ENCODE measurements around the gene FAM25G. TPM values are rescaled to one million over a fixed set of nuclear protein-coding genes. Genes with fewer than 3 reads are reported as not detected.
A peak's percentile ranks its signal among the peaks of the same experiment; 100 is the strongest.
"Not testable (repeated sequence)": the region's sequence is repeated elsewhere in the genome, so short reads cannot be mapped to it uniquely, and the experiment has no call there.

The FAM25G gene
- total RNA-seq, 1 experiment from 2014 or later: not detected

DNA sequence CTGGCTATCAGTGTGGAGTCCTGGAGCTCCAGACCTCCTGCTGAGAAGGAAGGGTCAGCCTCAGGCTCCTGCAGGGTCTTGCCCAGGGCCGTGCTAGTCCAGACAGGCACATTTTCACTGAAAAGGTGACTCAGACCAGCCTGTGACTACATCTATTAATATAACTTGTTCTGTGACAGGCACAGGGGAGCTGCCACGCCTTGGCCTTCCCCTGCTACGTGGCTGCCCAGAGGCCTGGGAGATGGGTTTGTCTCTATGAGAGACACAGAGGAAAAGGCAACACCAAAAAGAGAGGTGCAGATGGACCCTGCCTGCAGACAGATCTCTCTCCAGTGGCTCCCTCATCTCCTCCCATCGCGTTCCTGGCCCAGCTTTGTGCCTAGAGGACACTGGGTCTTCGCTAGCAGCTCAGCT, 9.7 kb downstream of the FAM25G start:
- H3K27me3 Mint-ChIP-seq (ENCODE audit: insufficient read depth, unreplicated experiment); H3K4me1 Mint-ChIP-seq (ENCODE audit: insufficient read depth, unreplicated experiment); H3K36me3 Mint-ChIP-seq (ENCODE audit: insufficient read depth, unreplicated experiment); POLR2A ChIA-PET; CTCF ChIA-PET; H3K27ac Mint-ChIP-seq (ENCODE audit: low read depth, unreplicated experiment); H3K9me3 Mint-ChIP-seq (ENCODE audit: unreplicated experiment); intact Hi-C loops (cut with micrococcal nuclease): not testable (repeated sequence)
- peak; percentile 39 for DNase-seq (ENCODE audit: unreplicated experiment)
- H3K4me3 Mint-ChIP-seq (ENCODE audit: unreplicated experiment): peak overlapping the region; percentile 53
- TSS peak; percentile 81 for BruUV-seq (replicated peaks)

- H3K27ac Mint-ChIP-seq (ENCODE audit: low read depth, unreplicated experiment); POLR2A ChIA-PET; H3K36me3 Mint-ChIP-seq (ENCODE audit: insufficient read depth, unreplicated experiment); intact Hi-C loops (cut with micrococcal nuclease); H3K9me3 Mint-ChIP-seq (ENCODE audit: unreplicated experiment); H3K4me1 Mint-ChIP-seq (ENCODE audit: insufficient read depth, unreplicated experiment); CTCF ChIA-PET; H3K4me3 Mint-ChIP-seq (ENCODE audit: unreplicated experiment); H3K27me3 Mint-ChIP-seq (ENCODE audit: insufficient read depth, unreplicated experiment); BruUV-seq (replicated peaks): not testable (repeated sequence)
- DNase-seq (ENCODE audit: unreplicated experiment): peak; percentile 70
Measured at GRCh38 chr10:47481182-47481766, 10.2 kb downstream of the FAM25G start.

GRCh38 chr10:47480133-47480532, 11.4 kb downstream of the FAM25G start:
- H3K36me3 Mint-ChIP-seq (ENCODE audit: insufficient read depth, unreplicated experiment); intact Hi-C loops (cut with micrococcal nuclease); CTCF ChIA-PET; H3K27me3 Mint-ChIP-seq (ENCODE audit: insufficient read depth, unreplicated experiment); H3K9me3 Mint-ChIP-seq (ENCODE audit: unreplicated experiment); BruUV-seq (replicated peaks); DNase-seq (ENCODE audit: unreplicated experiment); POLR2A ChIA-PET; H3K4me3 Mint-ChIP-seq (ENCODE audit: unreplicated experiment); H3K4me1 Mint-ChIP-seq (ENCODE audit: insufficient read depth, unreplicated experiment); H3K27ac Mint-ChIP-seq (ENCODE audit: low read depth, unreplicated experiment): not testable (repeated sequence)

DNA sequence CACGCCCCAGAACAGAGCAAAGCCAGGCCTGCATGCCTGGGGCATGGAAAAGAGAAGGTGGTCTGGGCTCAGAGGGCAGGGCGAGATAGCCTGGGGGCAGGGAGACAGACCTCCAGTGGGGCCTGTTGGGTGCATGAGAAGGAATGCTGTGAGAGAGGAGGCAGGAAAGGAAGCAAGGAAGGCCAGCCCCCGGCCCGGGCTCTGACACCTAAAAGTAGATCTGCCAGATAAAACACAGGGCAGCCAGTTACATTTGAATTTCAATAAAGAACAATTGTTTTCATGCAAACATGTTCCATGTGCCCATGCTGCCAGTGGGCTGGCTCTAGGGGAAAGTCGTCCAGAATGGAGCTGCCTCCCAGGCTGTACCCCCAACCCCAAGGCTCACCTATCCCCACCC, 13.4 kb downstream of the FAM25G start:
- BruUV-seq (replicated peaks); H3K9me3 Mint-ChIP-seq (ENCODE audit: unreplicated experiment); POLR2A ChIA-PET; H3K4me3 Mint-ChIP-seq (ENCODE audit: unreplicated experiment); DNase-seq (ENCODE audit: unreplicated experiment); H3K27ac Mint-ChIP-seq (ENCODE audit: low read depth, unreplicated experiment); H3K27me3 Mint-ChIP-seq (ENCODE audit: insufficient read depth, unreplicated experiment); CTCF ChIA-PET; H3K4me1 Mint-ChIP-seq (ENCODE audit: insufficient read depth, unreplicated experiment); intact Hi-C loops (cut with micrococcal nuclease): not testable (repeated sequence)
- peaks cover 11% of the 10 kb centered on the region for H3K36me3 Mint-ChIP-seq (ENCODE audit: insufficient read depth, unreplicated experiment)

DNA sequence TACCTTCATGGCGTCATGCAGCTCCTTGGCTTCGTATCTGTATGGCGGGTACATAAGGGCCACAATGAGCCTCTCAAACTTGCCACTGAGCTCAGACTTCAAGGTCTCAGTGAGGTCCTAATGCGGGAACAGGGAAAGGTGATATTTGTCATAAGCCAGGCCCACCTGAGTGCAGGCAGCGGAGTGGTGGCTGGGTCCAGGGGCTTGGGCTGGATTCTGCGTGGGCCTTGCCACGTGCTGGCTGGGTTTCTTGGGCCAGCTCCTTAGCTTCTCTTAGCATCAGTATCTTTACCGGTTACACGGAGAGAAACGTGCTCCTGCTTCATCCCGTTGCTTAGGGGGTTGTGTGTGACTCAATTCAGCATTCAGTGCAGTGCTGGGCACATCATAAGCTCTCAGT, 14.4 kb downstream of the FAM25G start:
- POLR2A ChIA-PET; H3K4me1 Mint-ChIP-seq (ENCODE audit: insufficient read depth, unreplicated experiment); BruUV-seq (replicated peaks); H3K27ac Mint-ChIP-seq (ENCODE audit: low read depth, unreplicated experiment); CTCF ChIA-PET; DNase-seq (ENCODE audit: unreplicated experiment); intact Hi-C loops (cut with micrococcal nuclease); H3K9me3 Mint-ChIP-seq (ENCODE audit: unreplicated experiment); H3K4me3 Mint-ChIP-seq (ENCODE audit: unreplicated experiment); H3K27me3 Mint-ChIP-seq (ENCODE audit: insufficient read depth, unreplicated experiment): not testable (repeated sequence)
- H3K36me3 Mint-ChIP-seq (ENCODE audit: insufficient read depth, unreplicated experiment): peaks cover 11% of the 10 kb centered on the region

DNA sequence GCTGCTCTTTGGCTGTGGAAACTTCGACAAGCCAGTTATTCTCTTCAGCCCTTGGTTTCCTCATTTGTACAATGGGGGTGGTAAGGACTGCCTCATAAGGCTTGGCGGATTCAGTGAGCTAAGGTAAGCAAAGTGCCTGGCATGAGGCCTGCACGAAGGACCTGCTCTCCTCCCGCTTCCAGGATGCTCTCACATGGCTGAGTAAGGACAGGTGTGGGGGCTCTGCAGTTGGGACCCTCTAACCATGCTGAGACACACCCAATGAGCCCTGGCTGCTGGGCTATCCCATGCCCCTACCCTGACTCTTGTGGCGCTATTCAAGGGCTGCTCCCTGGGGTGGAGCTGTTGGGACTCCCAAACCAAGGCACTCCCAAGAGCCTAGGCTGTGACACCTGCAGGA, 16.4 kb downstream of the FAM25G start:
- H3K27me3 Mint-ChIP-seq (ENCODE audit: insufficient read depth, unreplicated experiment); BruUV-seq (replicated peaks); DNase-seq (ENCODE audit: unreplicated experiment); CTCF ChIA-PET; H3K4me3 Mint-ChIP-seq (ENCODE audit: unreplicated experiment); H3K9me3 Mint-ChIP-seq (ENCODE audit: unreplicated experiment); H3K27ac Mint-ChIP-seq (ENCODE audit: low read depth, unreplicated experiment); H3K4me1 Mint-ChIP-seq (ENCODE audit: insufficient read depth, unreplicated experiment); POLR2A ChIA-PET; intact Hi-C loops (cut with micrococcal nuclease): not testable (repeated sequence)
- H3K36me3 Mint-ChIP-seq (ENCODE audit: insufficient read depth, unreplicated experiment): peaks cover 13% of the 10 kb centered on the region

DNA sequence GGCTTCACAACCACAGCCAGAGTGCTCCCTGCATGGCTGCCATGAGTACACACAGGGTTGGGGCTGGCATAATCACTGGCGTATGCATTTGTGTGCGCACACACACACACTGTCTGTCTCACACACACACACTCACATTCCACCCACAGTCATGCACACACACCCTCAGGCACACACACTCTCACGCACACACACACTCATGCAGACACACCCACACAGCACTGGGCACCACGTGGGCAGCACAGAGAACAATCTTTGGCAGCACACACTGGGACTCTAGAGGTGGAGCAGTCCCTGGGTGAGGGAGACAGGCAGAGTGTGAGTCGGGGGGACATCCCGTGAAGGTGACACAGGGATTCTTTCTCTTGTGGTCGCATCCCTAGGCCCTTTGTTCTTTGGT, 18.0 kb downstream of the FAM25G start:
- intact Hi-C loops (cut with micrococcal nuclease); DNase-seq (ENCODE audit: unreplicated experiment); H3K9me3 Mint-ChIP-seq (ENCODE audit: unreplicated experiment); POLR2A ChIA-PET; H3K4me1 Mint-ChIP-seq (ENCODE audit: insufficient read depth, unreplicated experiment); H3K27ac Mint-ChIP-seq (ENCODE audit: low read depth, unreplicated experiment); CTCF ChIA-PET; H3K27me3 Mint-ChIP-seq (ENCODE audit: insufficient read depth, unreplicated experiment); H3K4me3 Mint-ChIP-seq (ENCODE audit: unreplicated experiment); BruUV-seq (replicated peaks): not testable (repeated sequence)
- H3K36me3 Mint-ChIP-seq (ENCODE audit: insufficient read depth, unreplicated experiment): peaks cover 18% of the 10 kb centered on the region

DNA sequence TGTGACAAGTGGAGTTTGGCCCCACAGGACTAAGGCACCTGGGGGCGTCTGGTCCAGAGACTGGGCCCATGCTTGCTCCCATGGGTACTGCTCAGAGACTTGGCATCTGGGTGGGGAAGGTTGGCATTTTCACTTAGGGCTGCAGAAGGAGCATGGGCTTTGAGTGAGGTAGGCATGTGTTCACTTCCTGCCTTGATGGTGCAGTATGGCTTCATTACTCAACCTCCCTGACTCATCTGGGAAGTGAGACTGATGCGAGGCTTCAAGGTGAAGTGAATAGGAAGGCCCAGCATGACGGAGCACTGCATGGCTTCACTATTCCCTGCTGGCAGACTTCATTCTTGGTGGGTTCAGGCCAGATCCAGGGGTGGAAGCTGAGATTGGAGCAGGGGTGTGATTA, 18.9 kb downstream of the FAM25G start:
- H3K4me3 Mint-ChIP-seq (ENCODE audit: unreplicated experiment); intact Hi-C loops (cut with micrococcal nuclease); H3K27me3 Mint-ChIP-seq (ENCODE audit: insufficient read depth, unreplicated experiment); H3K9me3 Mint-ChIP-seq (ENCODE audit: unreplicated experiment); H3K27ac Mint-ChIP-seq (ENCODE audit: low read depth, unreplicated experiment); DNase-seq (ENCODE audit: unreplicated experiment); BruUV-seq (replicated peaks); POLR2A ChIA-PET; CTCF ChIA-PET; H3K4me1 Mint-ChIP-seq (ENCODE audit: insufficient read depth, unreplicated experiment): not testable (repeated sequence)
- H3K36me3 Mint-ChIP-seq (ENCODE audit: insufficient read depth, unreplicated experiment): peaks cover 18% of the 10 kb centered on the region

- H3K27ac Mint-ChIP-seq (ENCODE audit: low read depth, unreplicated experiment); H3K4me1 Mint-ChIP-seq (ENCODE audit: insufficient read depth, unreplicated experiment); H3K9me3 Mint-ChIP-seq (ENCODE audit: unreplicated experiment); H3K4me3 Mint-ChIP-seq (ENCODE audit: unreplicated experiment); H3K27me3 Mint-ChIP-seq (ENCODE audit: insufficient read depth, unreplicated experiment); BruUV-seq (replicated peaks); CTCF ChIA-PET; intact Hi-C loops (cut with micrococcal nuclease); DNase-seq (ENCODE audit: unreplicated experiment); POLR2A ChIA-PET: not testable (repeated sequence)
- peaks cover 18% of the 10 kb centered on the region for H3K36me3 Mint-ChIP-seq (ENCODE audit: insufficient read depth, unreplicated experiment)
Measured at GRCh38 chr10:47472072-47472471, 19.4 kb downstream of the FAM25G start.
